B cell (primary cell): Measurements from ENCODE around the gene CMTM7. TPM values are rescaled to one million over a fixed set of nuclear protein-coding genes. Genes with fewer than 3 reads are reported as not detected.
A peak's percentile ranks its signal among the peaks of the same experiment; 100 is the strongest.

Experiments used
- ATAC-seq: fragments of 200-7000 bp; cut with Tn5 transposase; one replicate; pipeline ENCODE4 v1.10.0; 2021; ENCODE audit warnings: low read depth, mild to moderate bottlenecking, moderate number of reproducible peaks, moderate library complexity
- CTCF ChIA-PET: fragments of 350-600 bp; sonication (Branson Sonifier 250); formaldehyde crosslinking; loops from one replicate; lab custom pipeline; 2021; ENCODE audit warnings: antibody characterized with exemption, inconsistent platforms; lab: Charles Lee
- POLR2A ChIA-PET: fragments of 350-600 bp; sonication (Branson Sonifier 250); formaldehyde crosslinking; loops from one replicate; lab custom pipeline; 2021; ENCODE audit warnings: antibody characterized with exemption; lab: Charles Lee
- DNase-seq: peaks from one replicate; pipeline ENCODE4 v3.0.0; 2013
- H2AFZ ChIP-seq: 2 replicates; pipeline ENCODE4 v1.6.1; 2012; ENCODE audit warnings: mild to moderate bottlenecking, low read depth, low read length; ENCODE audit not compliant: insufficient read depth, poor library complexity, severe bottlenecking
- H3K27ac ChIP-seq, 2 donors: 1 replicate in 1 of 2; 2 replicates in 1 of 2; pipeline ENCODE4 v1.5.1; 2012 to 2013; ENCODE audit warnings: low read length in 2 of 2, mild to moderate bottlenecking in 2 of 2, moderate library complexity in 1 of 2
- H3K27me3 ChIP-seq, 4 experiments: fragments of 200-600 bp in 1 of 4; sonication (generic) in 1 of 4; replicated peaks in 1 of 4; 1 replicate in 2 of 4; 2 replicates in 2 of 4; pipeline versions ENCODE4 v1.6.1 to v1.7.0; 2013 to 2016; ENCODE audit warnings: low read length in 3 of 4, mild to moderate bottlenecking in 2 of 4, mixed read lengths in 1 of 4, moderate library complexity in 1 of 4; ENCODE audit not compliant: insufficient read depth in 4 of 4, control insufficient read depth in 3 of 4; ENCODE audit errors: control extremely low read depth in 1 of 4
- H3K36me3 ChIP-seq, 2 experiments: replicated peaks in 1 of 2; 1 replicate in 1 of 2; 2 replicates in 1 of 2; pipeline versions ENCODE4 v1.6.1 to v1.7.1; 2013; ENCODE audit warnings: low read length in 1 of 2; ENCODE audit not compliant: insufficient read depth in 2 of 2, control insufficient read depth in 1 of 2; ENCODE audit errors: control extremely low read depth in 1 of 2, extremely low read depth in 1 of 2
- H3K4me1 ChIP-seq, 2 donors: fragments of 200-600 bp in 1 of 2; sonication (generic) in 1 of 2; 1 replicate in 1 of 2; 2 replicates in 1 of 2; pipeline versions ENCODE4 v1.5.1 to v1.6.1; 2013 to 2017; ENCODE audit warnings: low read length in 2 of 2; ENCODE audit not compliant: control insufficient read depth in 2 of 2, insufficient read depth in 2 of 2
- H3K4me2 ChIP-seq: replicated peaks from 2 replicates; pipeline ENCODE3; 2012; ENCODE audit warnings: mild to moderate bottlenecking, low read depth, low read length; ENCODE audit not compliant: poor library complexity, severe bottlenecking
- H3K4me3 ChIP-seq, 5 experiments: fragments of 200-600 bp in 1 of 5; sonication (generic) in 1 of 5; 1 replicate in 3 of 5; 2 replicates in 2 of 5; pipeline versions ENCODE4 v1.5.1 to v1.7.0; 2011 to 2016; ENCODE audit warnings: low read length in 4 of 5, mild to moderate bottlenecking in 4 of 5, low read depth in 2 of 5, control low read depth in 1 of 5, moderate library complexity in 1 of 5; ENCODE audit not compliant: insufficient read depth in 1 of 5; ENCODE audit errors: control extremely low read depth in 1 of 5, extremely low read depth in 1 of 5
- H3K79me2 ChIP-seq: fragments of 200-600 bp; sonication (generic); one replicate; pipeline ENCODE4 v1.6.0; 2016; ENCODE audit warnings: low read length; ENCODE audit not compliant: control insufficient read depth, insufficient read depth
- H3K9ac ChIP-seq: fragments of 200-600 bp; sonication (generic); 2 replicates; pipeline ENCODE4 v1.6.1; 2017; ENCODE audit warnings: mild to moderate bottlenecking, low read length, moderate library complexity
- H3K9me3 ChIP-seq, 3 donors: one replicate each; pipeline versions ENCODE4 v1.6.1 to v1.7.1; 2013; ENCODE audit warnings: low read length in 2 of 3; ENCODE audit not compliant: control insufficient read depth in 2 of 3, insufficient read depth in 1 of 3; ENCODE audit errors: control extremely low read depth in 1 of 3
- H4K20me1 ChIP-seq: 2 replicates; pipeline ENCODE4 v1.6.0; 2012; ENCODE audit warnings: mild to moderate bottlenecking, low read length; ENCODE audit not compliant: insufficient read depth, control insufficient read depth, poor library complexity, severe bottlenecking
- H3K27ac Mint-ChIP-seq: one replicate; pipeline ENCODE4 v1.8.0; 2021; ENCODE audit warnings: mixed read lengths
- H3K27me3 Mint-ChIP-seq: one replicate; pipeline ENCODE4 v1.8.0; 2021; ENCODE audit warnings: mixed read lengths
- H3K4me1 Mint-ChIP-seq: one replicate; pipeline ENCODE4 v1.8.0; 2021; ENCODE audit warnings: mixed read lengths
- H3K4me3 Mint-ChIP-seq: one replicate; pipeline ENCODE4 v1.8.0; 2021; ENCODE audit warnings: mixed read lengths
- H3K9me3 Mint-ChIP-seq: one replicate; pipeline ENCODE4 v1.8.0; 2022; ENCODE audit warnings: mixed read lengths; ENCODE audit not compliant: insufficient read depth
- CTCF ChIP-seq: fragments of 200-600 bp; IDR thresholded peaks from one replicate; pipeline ENCODE4 v1.8.0; 2022; ENCODE audit warnings: antibody characterized with exemption, mild to moderate bottlenecking
- EZH2 ChIP-seq: IDR thresholded peaks from 2 replicates; pipeline ENCODE4 v1.6.1; 2012; ENCODE audit warnings: borderline replicate concordance, low read depth, mild to moderate bottlenecking, moderate library complexity, low read length; ENCODE audit not compliant: insufficient read depth, poor library complexity, severe bottlenecking
- WGBS: methylation state at CpG from one replicate; pipeline ENCODE4 v1.1.5; 2013; ENCODE audit warnings: missing lambda C conversion rate; ENCODE audit not compliant: insufficient coverage; 5-methylcytosine and 5-hydroxymethylcytosine counted together
- intact Hi-C: fragments of 100-400 bp; cut with micrococcal nuclease; formaldehyde crosslinking; loops from one replicate; pipeline ENCODE4 v1.10.0; 2022
- polyA plus RNA-seq: library from polyadenylated mRNA; depleted of rRNA; stranded (reverse); fragments of >200 nt; gene quantifications from 2 replicates; pipeline ENCODE4 v1.2.3, GENCODE V29; 2012
- total RNA-seq, 2 donors: library from RNA; stranded (reverse); fragments of 120-200 nt in 1 of 2; gene quantifications; 1 replicate in 1 of 2; 2 replicates in 1 of 2; pipeline versions ENCODE4 v1.2.3 to v1.2.4, GENCODE V29; 2013 to 2022

The CMTM7 gene
- total and polyA plus RNA-seq, 2 donors (not counting 1 experiment from before 2014, with no cell fraction given) = 71.5 to 76.1 TPM

- H3K4me3 ChIP-seq = peak within 1 kb of the TSS; percentile 82 to 99 (median 97)
- intact Hi-C loops = loop anchor here (1.0 to 5.0 kb wide), 5 partner anchors 14 to 183 kb away; partner anchors contain the start of genes CNOT10 and DYNC1LI1
- peak within 1 kb of the TSS; percentile 99 for H3K9ac ChIP-seq
- under 1% methylated on average over 44 of the region's 61 CpGs for WGBS
- peak within 1 kb of the TSS; percentile 79 for H3K4me2 ChIP-seq
- ATAC-seq (peak; percentile 83), DNase-seq (peak; percentile 86)
- H3K27ac ChIP-seq = peak within 1 kb of the TSS; percentile 99
- no peaks in the 10 kb centered on the region for H3K9me3 ChIP-seq
- H2AFZ ChIP-seq = peak within 1 kb of the TSS; percentile 80
- POLR2A ChIA-PET = interaction anchor here (0.6 to 1.3 kb wide), 4 partner anchors 9 to 183 kb away, joined by 3 to 6 read pairs (median 4); partner anchors contain the start of gene CNOT10
- Mint-ChIP-seq H3K4me3 (peak within 1 kb of the TSS; percentile 90), H3K27me3 (no peaks in the 10 kb centered on the region), H3K9me3 (no peaks in the 10 kb centered on the region), H3K4me1 (peaks cover 36% of the 10 kb centered on the region), H3K27ac (peak within 1 kb of the TSS; percentile 93)
- no peaks in the 10 kb centered on the region for H4K20me1 ChIP-seq
- H3K27me3 ChIP-seq = no peaks in the 10 kb centered on the region
- CTCF ChIA-PET = interaction anchor here (0.7 to 2.4 kb wide), 10 partner anchors 8 to 572 kb away, joined by 3 to 12 read pairs (median 4); no protein-coding TSS in a partner anchor
- TF ChIP-seq CTCF (no peak), EZH2 (no peak)
- H3K36me3 ChIP-seq = no peaks in the 10 kb centered on the region
- peaks cover 67% of the 10 kb centered on the region for H3K79me2 ChIP-seq
- peaks cover 26 to 29% of the 10 kb centered on the region in 2 donors for H3K4me1 ChIP-seq
These were observed 110.7 kb downstream of the CMTM7 start, which contains the start of gene CMTM6 for GRCh38 chr3:32502118-32502945. TSS of gene CMTM6 (minus strand) at chr3:32502852. CDS start at chr3:32502745, 107 bp downstream.
